ENCODE measurements around the gene SF3B4. TPM values are rescaled to one million over a fixed set of nuclear protein-coding genes. Genes with fewer than 3 reads are reported as not detected.
A peak's percentile ranks its signal among the peaks of the same experiment; 100 is the strongest.

SF3B4 gene
- total RNA-seq, 2 experiments from 2014 or later = 79.4 to 109 TPM

- H3K4me1 Mint-ChIP-seq = peaks cover 25% of the 10 kb centered on the region
- no peak for DNase-seq
- CTCF ChIA-PET = no interaction called here
- ATAC-seq = no peak
- peak overlapping the region; percentile 26 for H3K27ac Mint-ChIP-seq
- no peak overlapping the region for H3K4me3 Mint-ChIP-seq
- H3K27me3 Mint-ChIP-seq = no peaks in the 10 kb centered on the region
- H3K9me3 Mint-ChIP-seq (ENCODE audit: low read depth) = no peaks in the 10 kb centered on the region
- no peaks in the 10 kb centered on the region for H3K36me3 Mint-ChIP-seq
Measured at GRCh38 chr1:149881876-149882275, 45.7 kb downstream of the SF3B4 start.

GRCh38 chr1:149879556-149879955, 48.0 kb downstream of the SF3B4 start:
- Mint-ChIP-seq H3K27me3 (no peaks in the 10 kb centered on the region), H3K9me3 (ENCODE audit: low read depth) (no peaks in the 10 kb centered on the region), H3K4me1 (peaks cover 25% of the 10 kb centered on the region), H3K27ac (peak overlapping the region; percentile 82), H3K36me3 (no peaks in the 10 kb centered on the region), H3K4me3 (peak overlapping the region; percentile 15)
- ATAC-seq (peak; percentile 56), DNase-seq (peak; percentile 59)
- CTCF ChIA-PET = interaction anchor here (0.6 kb wide), 1 partner anchor 171 kb away, joined by 3 read pairs; no protein-coding TSS in a partner anchor

- DNase-seq (no peak), ATAC-seq (no peak)
- Mint-ChIP-seq H3K9me3 (ENCODE audit: low read depth) (no peaks in the 10 kb centered on the region), H3K4me3 (no peak overlapping the region), H3K36me3 (no peaks in the 10 kb centered on the region), H3K27ac (peak overlapping the region; percentile 24), H3K4me1 (peaks cover 23% of the 10 kb centered on the region), H3K27me3 (no peaks in the 10 kb centered on the region)
- CTCF ChIA-PET = interaction anchor here (1.0 kb wide), 1 partner anchor 10 kb away, joined by 3 read pairs; a partner anchor contains a TSS
Measured at GRCh38 chr1:149877211-149877946, 50.2 kb downstream of the SF3B4 start.

Other genes starting within 250 kb of the SF3B4 start
- under 1 TPM in 1 of 2 experiments, not detected in 1; 0.70 TPM for gene FCGR1A, start 145.1 kb downstream of the SF3B4 start, total RNA-seq
- 10 to 100 TPM; 24.4 to 28.6 TPM for gene BOLA1, start 28.2 kb downstream of the SF3B4 start, total RNA-seq
- 10 to 100 TPM; 15.8 to 17.1 TPM for gene SV2A, start 10.0 kb downstream of the SF3B4 start, total RNA-seq
- gene MTMR11, start 9.1 kb upstream of the SF3B4 start, total RNA-seq = 1 to 10 TPM; 2.0 to 2.9 TPM
- 10 to 100 TPM; 16.4 to 19.7 TPM for gene OTUD7B, start 82.9 kb upstream of the SF3B4 start, total RNA-seq
- gene VPS45, start 140.0 kb upstream of the SF3B4 start, total RNA-seq = 10 to 100 TPM; 34.7 to 35.9 TPM
- gene PLEKHO1, start 222.1 kb upstream of the SF3B4 start, total RNA-seq = 100 to 1,000 TPM in 1 of 2 experiments, 10 to 100 TPM in 1; 98.2 to 128 TPM

All from activated CD8-positive, alpha-beta memory T cell treated with anti-CD3 and anti-CD28 coated beads, Interleukin-2, amount 10 ng/mL, durations not matched to agents 7 days and 5 days (primary cell).